Adrenal gland (tissue), 5 donors: Measurements from ENCODE around the gene INPP4B.

Experiments used
- POLR2A ChIP-seq, 2 donors: fragments of 450-650 bp; IDR thresholded peaks; one replicate each; pipeline ENCODE4 v1.6.1; 2017; ENCODE audit warnings: antibody characterized with exemption in 2 of 2, mild to moderate bottlenecking in 2 of 2, moderate library complexity in 1 of 2
- TF ChIP-seq, protein P1 (sequence below), 6 experiments: fragments of 450-650 bp in 4 of 6; fragments of 200-600 bp in 2 of 6; sonication (generic) in 1 of 6; IDR thresholded peaks; 1 replicate in 5 of 6; 2 replicates in 1 of 6; pipeline versions ENCODE4 v1.5.1 to v1.8.0; 2016 to 2021; ENCODE audit warnings: antibody characterized with exemption in 6 of 6, mild to moderate bottlenecking in 2 of 6, moderate library complexity in 1 of 6
- donor health status: DM: no; HTN: no; CAD: no.

DNA sequence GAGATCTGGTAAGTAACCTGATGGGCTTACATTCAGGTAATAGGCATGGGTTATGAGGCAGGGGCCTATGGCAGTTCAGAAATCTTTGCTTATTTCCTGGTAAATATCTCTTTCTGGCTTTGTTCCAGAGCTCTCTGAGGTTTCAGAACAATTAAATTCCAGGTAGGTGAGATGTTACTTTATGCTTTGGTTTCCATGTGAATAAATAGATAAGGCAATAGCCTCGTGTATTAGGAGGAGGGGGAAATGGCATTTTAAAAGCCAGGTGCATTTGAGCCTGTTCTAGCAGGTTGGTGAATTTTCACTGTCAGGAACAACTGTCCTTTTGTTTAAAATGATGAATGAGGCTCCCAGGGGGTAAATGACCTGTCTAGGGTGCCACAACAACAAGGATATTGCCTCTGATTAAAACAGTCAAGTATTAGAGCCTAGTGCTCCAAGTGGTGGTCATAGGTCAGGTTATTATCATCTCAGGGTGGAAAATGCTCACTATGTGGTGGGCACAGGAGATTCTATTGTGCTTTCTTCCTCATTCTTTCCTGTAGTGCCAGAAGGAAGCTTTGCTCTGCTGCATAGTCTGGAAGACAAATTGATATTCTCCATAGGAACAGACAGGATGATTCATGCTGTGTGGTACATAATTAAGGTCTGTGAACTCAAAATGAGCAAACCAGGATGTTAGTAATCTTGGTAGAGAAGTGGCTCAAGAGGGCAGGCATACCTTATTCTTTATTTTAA lies 296.2 kb downstream of the INPP4B start:
- TF ChIP-seq, protein P1, sequence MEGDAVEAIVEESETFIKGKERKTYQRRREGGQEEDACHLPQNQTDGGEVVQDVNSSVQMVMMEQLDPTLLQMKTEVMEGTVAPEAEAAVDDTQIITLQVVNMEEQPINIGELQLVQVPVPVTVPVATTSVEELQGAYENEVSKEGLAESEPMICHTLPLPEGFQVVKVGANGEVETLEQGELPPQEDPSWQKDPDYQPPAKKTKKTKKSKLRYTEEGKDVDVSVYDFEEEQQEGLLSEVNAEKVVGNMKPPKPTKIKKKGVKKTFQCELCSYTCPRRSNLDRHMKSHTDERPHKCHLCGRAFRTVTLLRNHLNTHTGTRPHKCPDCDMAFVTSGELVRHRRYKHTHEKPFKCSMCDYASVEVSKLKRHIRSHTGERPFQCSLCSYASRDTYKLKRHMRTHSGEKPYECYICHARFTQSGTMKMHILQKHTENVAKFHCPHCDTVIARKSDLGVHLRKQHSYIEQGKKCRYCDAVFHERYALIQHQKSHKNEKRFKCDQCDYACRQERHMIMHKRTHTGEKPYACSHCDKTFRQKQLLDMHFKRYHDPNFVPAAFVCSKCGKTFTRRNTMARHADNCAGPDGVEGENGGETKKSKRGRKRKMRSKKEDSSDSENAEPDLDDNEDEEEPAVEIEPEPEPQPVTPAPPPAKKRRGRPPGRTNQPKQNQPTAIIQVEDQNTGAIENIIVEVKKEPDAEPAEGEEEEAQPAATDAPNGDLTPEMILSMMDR (IDR thresholded peaks at IDR 0.05), result no peak
- TF ChIP-seq POLR2A (IDR thresholded peaks at IDR 0.05), result no peak
